Activated CD4-positive, CD25-positive, alpha-beta regulatory T cell treated with anti-CD3 and anti-CD28 coated beads, Interleukin-2, amount 50 U/mL, for 16 hours (primary cell): ENCODE measurements around the gene STRIP2.
"Not testable (repeated sequence)": the region's sequence is repeated elsewhere in the genome, so short reads cannot be mapped to it uniquely, and the experiment has no call there.

Experiments
- DNase-seq: peaks from one replicate; pipeline ENCODE4 v3.0.0-alpha.2; 2020; ENCODE audit warnings: low read depth, low spot score

STRIP2 gene

DNA sequence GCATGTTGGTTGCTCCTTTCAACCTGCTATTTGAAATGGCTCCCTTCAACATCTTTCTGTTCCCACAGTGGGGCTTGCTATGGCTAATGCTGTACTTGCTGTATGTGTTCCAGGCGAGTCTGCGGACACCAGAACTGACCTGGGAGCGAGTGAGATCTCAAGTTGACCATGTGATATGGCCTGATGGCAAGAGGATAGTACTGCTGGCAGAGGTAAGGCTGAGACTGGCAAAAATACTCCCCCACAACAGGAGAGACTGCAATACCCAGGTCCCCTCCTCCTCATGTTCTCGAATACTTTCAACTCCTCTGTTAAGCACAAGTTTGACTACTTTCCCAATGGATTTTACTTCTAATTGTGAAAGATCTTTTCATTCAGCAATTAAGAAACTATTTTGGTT, 11.5 kb upstream of the STRIP2 start:
- DNase-seq: no peak

DNA sequence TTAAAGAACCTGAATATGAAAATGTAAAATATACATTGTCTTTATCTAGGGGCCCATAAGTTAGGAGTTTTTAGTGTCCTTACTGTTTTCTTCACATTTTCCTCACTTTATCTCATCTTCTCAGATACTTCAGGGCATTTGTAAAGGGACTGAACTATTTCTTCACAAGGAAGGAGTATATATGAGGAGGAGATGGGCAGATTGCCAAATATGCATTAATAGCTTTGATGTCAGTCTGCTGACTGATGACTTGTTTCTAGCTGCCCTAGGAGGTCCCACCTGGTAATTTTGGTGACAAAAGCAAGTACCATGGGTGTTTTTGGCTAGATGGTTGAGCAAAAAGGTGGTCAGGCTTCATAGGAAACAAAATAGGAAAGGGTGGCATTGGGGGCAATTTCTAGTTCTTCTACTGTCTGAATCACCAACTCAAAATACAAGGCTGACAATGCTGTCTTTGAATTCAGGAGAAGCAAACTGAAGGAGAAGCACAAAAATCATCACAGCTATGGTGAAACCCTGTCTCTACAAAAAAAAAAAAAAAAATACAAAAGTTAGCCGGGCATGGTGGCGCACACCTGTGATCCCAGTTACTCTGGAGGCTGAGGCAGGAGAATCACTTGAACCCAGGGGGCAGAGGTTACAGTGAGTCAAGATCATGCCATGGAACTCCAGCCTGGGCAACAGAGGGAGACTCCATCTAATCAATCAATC, 10.4 kb upstream of the STRIP2 start:
- no peak for DNase-seq

DNA sequence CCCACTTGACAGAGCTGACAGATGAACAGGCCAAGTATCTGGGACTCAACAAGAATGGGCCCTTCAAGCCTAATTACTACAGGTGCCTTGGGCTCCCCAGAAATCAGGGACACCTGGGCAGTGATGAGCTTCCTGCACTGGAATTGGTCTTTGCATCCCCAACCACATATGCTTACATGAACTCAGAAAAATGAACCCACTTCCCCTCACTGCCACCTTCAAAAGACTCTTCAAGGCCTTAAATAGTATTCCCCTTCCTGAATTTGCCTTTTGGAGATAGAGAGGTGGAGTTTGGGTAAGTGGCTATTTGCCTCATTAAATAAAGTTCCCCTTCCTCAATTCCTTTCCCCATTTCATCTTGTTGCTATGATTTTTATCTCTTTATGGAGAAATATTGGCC, 7.8 kb upstream of the STRIP2 start:
- DNase-seq: no peak

DNA sequence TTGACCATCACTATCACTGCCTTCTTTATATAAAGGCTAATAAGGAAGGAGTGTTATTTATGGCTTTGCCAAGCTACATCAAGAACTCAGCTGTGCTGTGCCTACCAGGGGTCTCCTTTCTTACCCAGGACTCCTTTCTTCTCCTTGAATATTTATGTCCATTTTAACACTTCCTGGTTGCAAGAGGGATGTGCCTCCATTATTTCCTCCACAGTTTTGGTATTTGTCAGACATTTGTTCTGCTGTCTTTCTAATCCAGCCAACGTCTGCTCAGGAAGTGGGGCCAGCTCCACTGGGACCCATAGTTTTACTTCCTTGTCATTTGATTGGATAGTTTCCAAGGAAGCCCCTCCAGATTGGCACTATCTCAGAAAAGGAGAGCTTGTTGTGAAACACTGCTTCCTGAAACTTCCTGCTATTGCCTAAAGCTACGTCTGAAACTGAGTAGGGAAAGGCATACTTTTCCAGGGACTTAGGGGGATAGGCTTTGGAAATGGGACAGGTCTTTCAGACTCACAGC, 6.6 kb upstream of the STRIP2 start:
- DNase-seq: no peak

DNA sequence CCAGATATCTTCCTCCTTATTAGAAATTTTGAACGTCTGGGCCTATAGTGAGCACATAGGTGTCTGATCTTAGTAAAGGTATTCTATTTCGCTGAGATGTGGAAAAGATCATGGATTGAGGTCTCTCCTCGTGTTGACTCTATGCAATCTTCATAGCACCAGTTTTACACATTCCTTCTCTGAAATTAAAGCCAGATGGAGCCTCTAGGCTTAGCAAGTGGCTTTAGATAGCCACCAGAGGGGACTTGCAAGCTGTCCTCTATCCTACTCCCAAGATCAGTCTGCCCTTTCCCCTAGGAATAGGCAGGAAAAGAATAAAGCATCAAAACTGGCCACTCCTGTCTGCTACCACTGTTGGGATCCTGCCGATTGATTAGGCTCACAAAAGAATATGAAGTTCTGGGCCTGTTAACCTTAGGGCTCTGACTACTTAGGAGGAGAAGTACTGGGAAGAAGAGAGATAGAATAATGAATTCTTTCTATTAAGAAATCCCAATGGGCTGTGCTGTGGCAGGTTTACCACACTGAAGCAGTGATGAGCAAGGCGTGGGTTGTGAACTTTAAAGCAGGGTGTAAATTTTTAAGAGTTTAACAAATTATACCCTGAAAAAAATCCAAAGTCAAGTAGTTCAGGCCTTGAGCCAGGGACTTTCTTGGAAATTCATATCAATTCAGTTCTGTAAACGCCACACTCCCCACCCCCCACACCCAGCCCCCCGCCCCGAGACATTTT, 2.2 kb upstream of the STRIP2 start:
- no peak for DNase-seq

DNA sequence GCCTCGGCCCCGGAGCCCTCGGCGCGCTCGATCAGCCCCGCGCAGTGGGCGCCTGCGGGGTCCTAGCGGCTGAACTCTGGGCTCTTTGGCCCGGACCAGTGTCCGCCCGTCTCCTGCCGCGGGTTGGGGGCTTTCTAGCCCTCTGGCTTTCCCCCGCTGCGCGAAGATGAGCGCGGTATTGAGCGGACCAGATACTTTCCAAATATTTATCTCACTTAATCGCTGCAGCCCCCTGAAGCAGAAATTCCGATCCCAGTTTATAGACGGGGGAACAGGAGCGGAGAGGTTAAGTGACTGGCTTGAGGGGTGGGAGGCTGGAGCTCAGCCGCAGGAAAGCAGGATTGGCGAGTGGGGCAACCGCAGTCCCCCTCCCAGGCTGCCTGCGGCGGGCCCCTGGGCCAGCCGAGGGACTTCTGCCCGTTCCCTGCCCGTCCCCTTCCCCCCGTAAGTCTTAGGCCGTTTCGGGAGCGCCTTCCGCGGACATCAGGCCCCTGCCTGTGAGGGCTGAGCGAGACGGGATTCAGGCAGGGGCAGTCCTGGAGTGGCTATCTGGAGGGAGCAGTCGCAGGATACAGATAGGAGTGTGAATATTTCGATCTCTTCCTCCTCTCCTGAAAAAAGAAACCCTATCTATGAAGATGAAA, 565 bp downstream of the STRIP2 start:
- no peak for DNase-seq

DNA sequence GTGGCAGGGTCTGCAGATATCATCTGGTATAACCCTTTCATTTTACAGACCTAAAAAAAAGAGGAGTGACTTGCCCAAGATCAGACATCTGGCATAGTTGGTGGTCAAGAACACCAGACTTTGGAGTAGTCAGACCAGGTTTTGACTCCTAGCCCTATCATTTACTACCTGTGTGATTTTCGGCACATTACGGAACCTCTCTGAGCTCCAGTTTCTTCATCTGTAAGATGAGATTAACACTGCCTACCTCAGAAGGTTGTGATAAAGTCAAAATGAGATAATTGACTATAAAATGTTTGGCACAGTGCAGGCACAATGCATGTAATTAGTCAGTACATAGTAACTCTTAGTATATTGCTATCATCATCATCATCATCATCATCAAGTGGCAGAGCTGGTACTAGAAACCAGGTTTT, 1.2 kb downstream of the STRIP2 start:
- no peak for DNase-seq

DNA sequence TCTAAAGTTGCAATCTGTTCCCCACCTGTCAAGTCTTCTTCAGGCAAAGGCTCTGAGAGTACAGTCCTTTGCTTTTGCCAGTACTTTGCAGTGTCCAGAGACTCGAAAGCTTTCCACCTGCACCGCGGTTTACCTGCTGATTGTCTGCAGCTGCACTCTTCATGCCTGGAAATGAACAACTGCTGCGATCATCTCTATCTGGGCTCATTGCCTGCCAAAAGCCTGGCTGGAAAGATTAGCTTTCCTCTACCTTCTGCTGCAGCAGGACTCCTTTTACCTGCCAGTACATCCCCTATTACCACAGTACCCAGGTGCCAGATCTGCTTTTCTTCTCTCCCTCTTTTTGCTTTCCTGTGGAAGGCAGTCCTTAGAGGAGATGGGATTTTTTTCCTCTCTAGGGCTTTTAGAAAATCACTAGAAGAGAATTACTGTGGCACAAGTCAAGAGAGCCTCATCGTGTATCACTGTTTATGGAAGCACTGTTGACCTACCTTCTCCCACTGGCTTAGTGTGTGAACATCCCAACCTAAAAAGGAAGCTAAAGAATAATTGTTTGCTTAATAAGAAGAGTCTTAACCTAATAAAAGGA, 2.2 kb downstream of the STRIP2 start:
- DNase-seq: no peak

DNA sequence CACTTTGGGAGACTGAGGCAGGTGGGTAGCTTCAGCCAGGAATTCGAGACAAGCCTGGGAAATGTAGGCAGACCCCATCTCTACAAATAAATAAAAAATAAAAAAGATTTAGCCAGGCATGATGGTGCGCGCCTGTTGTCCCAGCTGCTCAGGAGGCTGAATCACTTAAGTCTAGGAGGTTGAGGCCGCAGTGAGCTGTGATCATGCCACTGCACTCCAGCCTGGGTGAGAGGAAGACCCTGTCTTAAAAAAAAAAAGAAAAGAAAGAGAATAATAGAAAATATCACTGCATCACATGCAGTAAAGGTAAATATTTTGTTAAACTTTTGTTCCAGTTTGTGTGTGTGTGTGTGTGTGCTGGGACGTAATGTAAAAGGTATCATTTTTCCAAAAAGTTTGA, 3.0 kb downstream of the STRIP2 start:
- no peak for DNase-seq

DNA sequence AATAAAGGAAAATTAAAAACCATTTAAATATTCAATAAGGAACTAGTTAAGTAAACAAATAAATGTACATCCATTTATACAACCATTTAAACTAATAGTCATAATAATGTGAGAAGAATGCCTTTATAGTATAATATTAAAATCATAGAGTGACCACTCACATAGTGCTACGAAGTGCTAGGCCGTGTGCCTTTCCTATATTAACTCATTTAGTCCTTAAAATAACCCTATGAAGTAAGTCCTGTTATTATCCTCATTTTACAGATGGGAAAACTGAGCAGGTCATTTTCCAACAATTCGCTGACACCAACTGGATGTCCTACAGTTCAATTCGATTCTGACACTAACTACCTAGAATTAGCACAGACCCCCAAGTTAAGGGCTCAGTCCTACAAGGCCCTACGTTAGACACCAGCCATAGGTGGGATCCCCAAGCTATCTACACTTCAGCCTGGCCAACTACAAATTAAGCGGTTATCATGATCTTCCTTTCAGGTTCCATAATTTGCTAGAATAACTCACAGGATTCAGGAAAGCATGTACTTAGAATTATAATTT, 4.1 kb downstream of the STRIP2 start:
- DNase-seq: no peak

DNA sequence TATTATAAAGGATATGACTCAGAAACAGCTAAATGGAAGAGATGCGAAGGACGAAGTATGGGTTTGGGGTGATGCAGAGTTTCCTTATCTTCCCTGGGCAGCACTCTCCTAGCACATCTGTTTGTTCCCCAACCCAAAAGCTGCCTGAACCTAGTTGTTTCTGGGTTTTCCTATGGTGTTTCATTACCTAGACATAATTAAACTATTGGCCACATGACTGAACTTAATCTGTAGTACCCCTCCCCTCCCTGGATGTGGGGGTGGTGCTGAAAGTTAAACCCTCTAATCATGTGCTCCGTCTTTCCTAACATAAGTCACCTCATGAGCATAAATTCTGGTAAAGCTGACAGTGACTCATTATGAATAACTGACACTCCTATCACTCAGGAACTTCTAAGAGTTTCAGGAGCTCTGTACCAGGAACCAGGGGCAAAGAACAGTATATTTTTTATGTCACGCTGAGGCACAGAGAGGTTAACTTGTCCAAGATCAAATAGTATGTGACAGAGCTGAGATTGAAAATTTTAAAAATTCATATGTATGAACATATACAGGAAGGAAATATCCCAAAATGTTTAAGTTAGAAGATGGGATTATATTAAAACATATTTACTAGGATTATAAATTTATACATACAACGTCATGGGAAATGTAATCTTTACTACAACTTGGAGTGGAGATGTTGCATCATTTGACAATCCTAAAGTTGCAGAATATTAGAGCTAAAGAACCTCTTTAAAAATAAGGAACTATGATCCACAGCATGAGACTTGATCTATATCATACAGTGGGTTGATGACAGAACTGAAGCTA, 4.8 kb downstream of the STRIP2 start:
- peak; percentile 4 for DNase-seq

DNA sequence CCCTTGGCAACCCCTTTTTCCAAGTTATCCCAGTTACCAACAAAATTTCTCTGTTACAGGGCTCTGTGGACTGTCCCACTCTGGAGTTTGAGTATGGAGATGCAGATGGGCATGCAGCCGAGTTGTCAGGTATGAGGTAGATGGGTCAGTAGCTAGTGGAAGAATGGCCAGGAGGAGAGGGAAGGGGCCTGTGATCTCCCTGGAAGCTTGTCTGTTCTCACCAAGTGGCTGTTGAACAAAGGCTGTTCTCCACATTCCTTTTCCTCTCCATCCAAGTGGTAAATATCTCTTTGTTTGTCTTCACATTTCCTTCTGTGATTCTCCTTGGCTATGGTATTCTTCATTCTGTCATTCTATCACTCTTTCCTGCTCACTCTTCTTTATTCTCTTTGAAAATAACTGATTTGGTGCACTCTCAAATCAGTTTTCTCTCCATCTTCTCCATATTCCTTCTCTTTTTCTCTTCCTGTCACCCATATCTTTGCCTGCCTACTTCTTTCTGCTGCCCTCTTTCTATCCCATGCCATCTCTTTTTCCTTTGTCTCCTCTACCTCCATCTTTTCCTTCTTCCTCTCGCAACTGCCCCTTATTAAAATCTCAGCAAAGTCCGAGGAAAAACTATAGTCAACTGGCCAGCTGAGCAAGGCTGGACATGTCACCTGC, 5.9 kb downstream of the STRIP2 start:
- no peak for DNase-seq

DNA sequence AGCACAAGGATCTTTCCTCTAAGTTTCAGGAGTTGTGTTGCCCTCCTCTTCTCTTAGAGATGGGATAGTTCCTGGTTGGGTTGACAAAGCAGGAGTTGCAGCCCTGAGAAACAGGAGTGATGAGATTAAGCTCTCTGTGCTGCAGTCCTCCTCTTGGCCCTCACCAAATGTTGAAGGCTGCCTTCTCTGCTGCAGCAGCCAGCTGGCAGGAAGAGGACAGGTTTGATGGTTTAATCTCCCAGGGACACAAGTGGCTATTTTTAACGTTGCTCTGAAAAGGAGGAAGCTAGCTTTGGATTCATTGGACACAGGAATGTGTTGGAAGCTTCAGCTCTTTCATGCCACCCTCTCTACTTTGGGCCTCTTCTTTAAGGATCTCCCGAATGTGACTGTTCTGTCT, 9.4 kb downstream of the STRIP2 start:
- no peak for DNase-seq

DNA sequence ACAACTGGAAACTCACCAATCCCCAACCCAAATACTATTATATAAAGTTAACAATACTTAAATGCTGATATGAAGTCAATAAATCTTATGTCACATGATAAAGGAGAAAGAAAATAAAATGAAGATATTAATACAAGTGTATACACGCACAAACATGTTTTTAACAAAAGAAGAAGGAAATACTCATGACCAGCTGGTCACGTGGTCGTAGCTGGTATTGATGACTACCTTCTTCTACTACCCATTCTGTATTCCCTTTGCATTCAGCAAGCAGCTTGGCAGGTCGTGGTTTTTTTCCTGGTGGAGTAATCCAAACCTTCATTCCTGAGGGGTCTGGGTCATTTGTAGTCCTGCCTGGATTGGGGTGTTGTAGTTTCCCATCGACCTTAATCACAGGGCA, 10.5 kb downstream of the STRIP2 start:
- DNase-seq: not testable (repeated sequence)

DNA sequence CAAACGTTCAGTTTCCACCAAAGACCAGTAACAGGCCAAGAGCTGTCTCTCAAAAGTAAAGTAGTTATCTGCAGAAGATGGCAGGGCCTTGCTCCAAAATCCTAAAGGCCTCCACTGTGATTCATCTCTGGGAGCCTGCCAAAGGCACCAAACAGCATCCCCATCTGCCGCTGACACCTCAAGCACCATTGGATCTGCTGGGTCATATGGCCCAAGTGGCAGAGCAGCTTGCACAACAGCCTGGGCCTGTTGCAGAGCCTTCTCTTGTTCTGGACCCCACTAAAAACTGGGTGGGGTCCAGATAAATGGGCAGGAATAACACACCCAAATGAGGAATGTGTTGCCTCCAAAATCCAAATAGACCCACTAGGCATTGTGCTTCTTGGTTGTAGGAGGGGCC, 12.7 kb downstream of the STRIP2 start:
- DNase-seq: not testable (repeated sequence)

DNA sequence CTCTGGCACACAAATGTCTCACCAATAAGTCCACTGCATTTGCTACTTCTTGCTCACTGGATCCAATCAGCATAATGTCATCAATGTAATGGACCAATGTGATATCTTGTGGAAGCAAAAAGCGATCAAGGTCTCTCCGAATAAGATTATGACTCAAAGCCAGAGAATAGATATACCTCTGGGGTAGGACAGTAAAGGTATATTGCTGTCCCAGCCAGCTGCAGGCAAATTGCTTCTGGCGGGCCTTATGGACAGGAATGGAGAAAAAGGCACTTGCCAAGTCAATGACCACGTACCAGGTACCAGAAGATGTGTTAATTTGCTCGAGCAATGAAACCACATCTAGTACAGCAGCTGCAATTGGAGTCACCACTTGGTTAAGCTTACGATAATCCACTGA, 13.2 kb downstream of the STRIP2 start:
- DNase-seq: not testable (repeated sequence)

DNA sequence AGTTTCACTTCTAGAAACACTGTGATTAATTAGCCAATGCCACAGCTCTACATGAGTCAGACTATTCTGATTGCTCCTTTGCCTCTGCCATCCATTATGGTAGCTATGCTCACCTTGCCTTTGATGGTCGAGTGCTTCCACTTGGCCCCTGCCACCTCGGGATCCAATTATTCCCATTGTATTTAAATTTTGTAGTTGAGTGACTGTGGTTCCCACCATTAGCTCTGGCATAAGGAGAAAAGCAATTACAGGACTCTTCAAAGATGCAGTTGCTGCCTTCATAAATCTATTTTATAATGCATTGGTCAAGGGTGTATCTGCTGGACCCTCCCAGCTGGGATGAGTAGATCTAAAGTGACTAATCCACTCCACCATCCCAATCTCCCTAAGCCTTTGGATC, 14.4 kb downstream of the STRIP2 start:
- not testable (repeated sequence) for DNase-seq

DNA sequence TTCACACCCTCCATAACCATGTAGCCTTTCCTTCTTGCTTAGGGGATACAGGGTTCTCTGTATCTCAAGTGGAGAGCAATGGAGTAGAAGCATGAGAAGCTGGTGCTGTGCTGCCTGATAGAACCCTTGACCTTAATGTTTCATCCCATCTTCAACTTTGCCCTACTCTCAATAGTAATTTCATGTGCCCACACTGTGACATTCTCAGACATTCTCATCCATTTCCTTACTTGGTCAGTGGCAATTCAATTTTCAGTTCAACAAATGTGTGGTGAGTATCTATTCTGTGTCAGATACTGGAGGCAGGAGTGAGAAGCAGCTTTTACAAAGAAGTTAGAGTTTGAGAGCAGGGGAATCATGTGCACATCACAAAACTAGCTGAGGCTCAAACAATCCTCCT, 16.1 kb downstream of the STRIP2 start:
- DNase-seq: no peak

DNA sequence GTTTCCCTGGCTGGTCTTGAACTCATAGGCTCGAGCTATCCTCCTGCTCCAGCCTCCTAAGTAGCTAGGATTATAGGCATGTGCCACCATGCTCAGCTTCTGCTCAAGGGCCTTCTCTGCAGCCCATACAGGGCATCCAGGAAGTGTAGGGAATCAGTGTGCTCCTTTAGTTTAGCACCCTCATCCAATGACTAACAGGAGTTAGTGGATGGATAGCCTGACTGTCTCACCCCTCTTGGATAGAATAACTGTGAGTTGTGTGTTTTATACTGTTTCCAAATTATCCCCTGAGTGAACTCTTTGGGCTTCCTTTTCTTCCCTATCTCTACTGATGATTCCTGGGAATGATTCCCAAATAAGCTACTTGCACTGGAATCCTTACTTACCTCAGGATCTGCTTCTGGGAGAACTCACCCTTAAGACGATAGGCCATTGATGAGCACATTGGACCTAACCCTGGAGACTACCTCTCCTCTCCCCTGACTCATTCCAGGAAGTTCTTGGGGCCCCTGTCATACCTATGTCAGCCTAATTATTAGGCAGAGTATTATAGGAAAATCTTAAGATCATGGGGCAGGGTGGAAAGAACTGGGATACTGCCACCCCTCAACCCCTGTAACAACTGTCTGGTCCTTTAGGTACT, 18.5 kb downstream of the STRIP2 start:
- no peak for DNase-seq
